HG03354 (cell line): ENCODE data around the gene HOXB9.

Experiments used
- ATAC-seq: cut with Tn5 transposase; IDR thresholded peaks from one replicate; pipeline ENCODE4 v1.9.1; 2021; ENCODE audit warnings: mild to moderate bottlenecking; ENCODE audit not compliant: unreplicated experiment, poor library complexity, severe bottlenecking

Gene HOXB9

GRCh38 chr17:48625495-48626244 lies 488 bp downstream of the HOXB9 start:
- ATAC-seq, result no peak

- no peak for ATAC-seq
These were observed 1.3 kb downstream of the HOXB9 start for GRCh38 chr17:48624544-48625494.

GRCh38 chr17:48624118-48624517 lies 2.0 kb downstream of the HOXB9 start:
- no peak for ATAC-seq

GRCh38 chr17:48623583-48623982 lies 2.6 kb downstream of the HOXB9 start:
- no peak for ATAC-seq

GRCh38 chr17:48622857-48623256 lies 3.3 kb downstream of the HOXB9 start:
- no peak for ATAC-seq

- ATAC-seq, result no peak
These were observed 4.5 kb downstream of the HOXB9 start for GRCh38 chr17:48621410-48622392.

- ATAC-seq, result no peak
These were observed 5.6 kb downstream of the HOXB9 start for GRCh38 chr17:48620461-48621139.

GRCh38 chr17:48619826-48620449 lies 6.2 kb downstream of the HOXB9 start:
- no peak for ATAC-seq

- ATAC-seq, result peak; percentile 49
These were observed 7.8 kb downstream of the HOXB9 start for GRCh38 chr17:48618256-48618896.

- no peak for ATAC-seq
These were observed 8.5 kb downstream of the HOXB9 start for GRCh38 chr17:48617471-48618255.

- ATAC-seq, result no peak
These were observed 9.3 kb downstream of the HOXB9 start for GRCh38 chr17:48616717-48617470.

GRCh38 chr17:48615963-48616716 lies 10.0 kb downstream of the HOXB9 start:
- no peak for ATAC-seq

GRCh38 chr17:48615047-48615962 lies 10.9 kb downstream of the HOXB9 start, which contains the start of gene HOXB8:
TSS of gene HOXB8 (minus strand) at chr17:48615292. CDS start at chr17:48614704, 588 bp downstream.
- ATAC-seq, result no peak

- no peak for ATAC-seq
These were observed 12.1 kb downstream of the HOXB9 start for GRCh38 chr17:48613862-48614694.
